ENCODE measurements around the gene PPT2. TPM values are rescaled to one million over a fixed set of nuclear protein-coding genes. Genes with fewer than 3 reads are reported as not detected.
A peak's percentile ranks its signal among the peaks of the same experiment; 100 is the strongest.
"Not testable (repeated sequence)": the region's sequence is repeated elsewhere in the genome, so short reads cannot be mapped to it uniquely, and the experiment has no call there.

Gene PPT2
- polyA plus RNA-seq, 1 donor from 2014 or later, result 1.5 TPM

GRCh38 chr6:32137454-32137853 lies 16.5 kb upstream of the PPT2 start:
- H3K36me3 Mint-ChIP-seq, result peaks cover 1% of the 10 kb centered on the region
- no peak overlapping the region for H3K4me3 Mint-ChIP-seq

GRCh38 chr6:32139590-32139989 lies 14.4 kb upstream of the PPT2 start:
- H3K27ac Mint-ChIP-seq, result no peak overlapping the region
- no peaks in the 10 kb centered on the region for H3K4me1 Mint-ChIP-seq
- no peaks in the 10 kb centered on the region for H3K9me3 Mint-ChIP-seq
- no peak overlapping the region for H3K4me3 Mint-ChIP-seq
- H3K36me3 Mint-ChIP-seq, result peaks cover 1% of the 10 kb centered on the region
- peaks cover 6% of the 10 kb centered on the region for H3K27me3 Mint-ChIP-seq

More at GRCh38 chr6:32137454-32137853, 16.5 kb upstream of the PPT2 start:
- H3K9me3 Mint-ChIP-seq, result no peaks in the 10 kb centered on the region
- H3K27me3 Mint-ChIP-seq, result peaks cover 8% of the 10 kb centered on the region
- no peak overlapping the region for H3K27ac Mint-ChIP-seq
- no peaks in the 10 kb centered on the region for H3K4me1 Mint-ChIP-seq

GRCh38 chr6:32140420-32141046 lies 13.4 kb upstream of the PPT2 start:
- Mint-ChIP-seq H3K4me1 (no peaks in the 10 kb centered on the region), H3K36me3 (peaks cover 1% of the 10 kb centered on the region), H3K27ac (no peak overlapping the region), H3K9me3 (no peaks in the 10 kb centered on the region), H3K27me3 (peaks cover 3% of the 10 kb centered on the region), H3K4me3 (no peak overlapping the region)

- not testable (repeated sequence) for H3K4me1 Mint-ChIP-seq, H3K27ac Mint-ChIP-seq, H3K9me3 Mint-ChIP-seq, H3K4me3 Mint-ChIP-seq, H3K36me3 Mint-ChIP-seq
- peaks cover 24% of the 10 kb centered on the region for H3K27me3 Mint-ChIP-seq
Observed at GRCh38 chr6:32144238-32144637, 9.7 kb upstream of the PPT2 start.

GRCh38 chr6:32146287-32146686 lies 7.7 kb upstream of the PPT2 start:
- no peak overlapping the region for H3K27ac Mint-ChIP-seq

GRCh38 chr6:32146687-32147086 lies 7.3 kb upstream of the PPT2 start:
- peaks cover 0 to 11% (median 6%) of the 10 kb centered on the region in 3 donors for H3K4me1 Mint-ChIP-seq
- H3K4me3 Mint-ChIP-seq, result peak overlapping the region in 1 of 4 donors; percentile 0
- H3K9me3 Mint-ChIP-seq, result peaks cover 0 to 4% (median 0%) of the 10 kb centered on the region in 3 donors
- H3K36me3 Mint-ChIP-seq, result no peaks in the 10 kb centered on the region
- peaks cover 37% of the 10 kb centered on the region for H3K27me3 Mint-ChIP-seq
- no peak overlapping the region for H3K27ac Mint-ChIP-seq

More at GRCh38 chr6:32146287-32146686, 7.7 kb upstream of the PPT2 start:
- H3K36me3 Mint-ChIP-seq, result no peaks in the 10 kb centered on the region
- no peak overlapping the region for H3K4me3 Mint-ChIP-seq
- H3K27me3 Mint-ChIP-seq, result peaks cover 37% of the 10 kb centered on the region
- H3K9me3 Mint-ChIP-seq, result peaks cover 0 to 4% (median 0%) of the 10 kb centered on the region in 3 donors
- peaks cover 0 to 11% (median 6%) of the 10 kb centered on the region in 3 donors for H3K4me1 Mint-ChIP-seq

- Mint-ChIP-seq H3K4me1 (peaks cover 1 to 11% (median 6%) of the 10 kb centered on the region in 3 donors), H3K36me3 (no peaks in the 10 kb centered on the region), H3K4me3 (no peak overlapping the region), H3K9me3 (peaks cover 0 to 4% (median 0%) of the 10 kb centered on the region in 3 donors), H3K27ac (no peak overlapping the region), H3K27me3 (peaks cover 41% of the 10 kb centered on the region)
Observed at GRCh38 chr6:32147401-32148132, 6.4 kb upstream of the PPT2 start.

GRCh38 chr6:32148289-32149091 lies 5.5 kb upstream of the PPT2 start:
- Mint-ChIP-seq H3K9me3 (peaks cover 0 to 4% (median 0%) of the 10 kb centered on the region in 3 donors), H3K36me3 (no peaks in the 10 kb centered on the region), H3K4me3 (peak overlapping the region; percentile 44 to 85 (median 68)), H3K27me3 (peaks cover 47% of the 10 kb centered on the region), H3K4me1 (peaks cover 10 to 16% (median 13%) of the 10 kb centered on the region in 3 donors), H3K27ac (peak overlapping the region in 1 of 3 donors; percentile 88)

- Mint-ChIP-seq H3K36me3 (no peaks in the 10 kb centered on the region), H3K27me3 (peaks cover 52% of the 10 kb centered on the region), H3K4me3 (peak overlapping the region; percentile 44 to 85 (median 50)), H3K4me1 (peaks cover 14 to 20% (median 14%) of the 10 kb centered on the region in 3 donors), H3K27ac (peak overlapping the region in 1 of 3 donors; percentile 88), H3K9me3 (peaks cover 0 to 4% (median 0%) of the 10 kb centered on the region in 3 donors)
Observed at GRCh38 chr6:32149092-32149755, 4.7 kb upstream of the PPT2 start.

- peaks cover 52% of the 10 kb centered on the region for H3K27me3 Mint-ChIP-seq
- peaks cover 19 to 26% (median 20%) of the 10 kb centered on the region in 3 donors for H3K4me1 Mint-ChIP-seq
- peak overlapping the region in 1 of 3 donors; percentile 74 for H3K27ac Mint-ChIP-seq
- H3K4me3 Mint-ChIP-seq, result peak overlapping the region in 1 of 4 donors; percentile 87
- no peaks in the 10 kb centered on the region for H3K36me3 Mint-ChIP-seq
- peaks cover 0 to 4% (median 0%) of the 10 kb centered on the region in 3 donors for H3K9me3 Mint-ChIP-seq
Observed at GRCh38 chr6:32149932-32150870, 3.7 kb upstream of the PPT2 start.

GRCh38 chr6:32151181-32151862 lies 2.6 kb upstream of the PPT2 start:
- Mint-ChIP-seq H3K4me3 (peak overlapping the region in 2 of 4 donors; percentile 19 to 25), H3K4me1 (peaks cover 17 to 27% (median 19%) of the 10 kb centered on the region in 3 donors), H3K27me3 (peaks cover 52% of the 10 kb centered on the region), H3K27ac (no peak overlapping the region), H3K36me3 (no peaks in the 10 kb centered on the region), H3K9me3 (peaks cover 0 to 4% (median 0%) of the 10 kb centered on the region in 3 donors)

GRCh38 chr6:32151863-32152768 lies 1.8 kb upstream of the PPT2 start, which contains the start of gene PRRT1:
Gene PRRT1, minus strand, starts transcription at chr6:32151939. Its CDS starts 112 bp downstream, at chr6:32151827.
- Mint-ChIP-seq H3K36me3 (no peaks in the 10 kb centered on the region), H3K27me3 (peaks cover 52% of the 10 kb centered on the region), H3K9me3 (peaks cover 0 to 4% (median 0%) of the 10 kb centered on the region in 3 donors), H3K4me1 (peaks cover 17 to 27% (median 19%) of the 10 kb centered on the region in 3 donors), H3K27ac (peak within 1 kb of the TSS in 1 of 3 donors; percentile 21), H3K4me3 (peak within 1 kb of the TSS in 3 of 4 donors; percentile 19 to 82 (median 70))
